Calu3 (cell line): ENCODE measurements around the gene SCAI. TPM values are rescaled to one million over a fixed set of nuclear protein-coding genes. Genes with fewer than 3 reads are reported as not detected.

ENCODE experiments used
- BruUV-seq: library from RNA; stranded (reverse); fragments of 400-500 nt; replicated peaks from 2 replicates; lab custom pipeline; 2021; lab: Mats Ljungman, UMichigan
- CTCF ChIA-PET: fragments of 300-600 bp; sonication (Branson Sonifier 250); formaldehyde crosslinking; loops from one replicate; lab custom pipeline; 2022; ENCODE audit warnings: antibody characterized with exemption; lab: Charles Lee
- DNase-seq: peaks from one replicate; pipeline ENCODE4 v3.0.0; 2022
- H3K27ac Mint-ChIP-seq: one replicate; pipeline ENCODE4 v1.8.0; 2022; ENCODE audit warnings: mixed read lengths; ENCODE audit not compliant: unreplicated experiment
- H3K27me3 Mint-ChIP-seq: one replicate; pipeline ENCODE4 v1.8.0; 2022; ENCODE audit warnings: mixed read lengths; ENCODE audit not compliant: unreplicated experiment
- H3K36me3 Mint-ChIP-seq: one replicate; pipeline ENCODE4 v1.8.0; 2022; ENCODE audit warnings: mild to moderate bottlenecking, moderate library complexity, mixed read lengths; ENCODE audit not compliant: insufficient read depth, unreplicated experiment
- H3K4me1 Mint-ChIP-seq: one replicate; pipeline ENCODE4 v1.8.0; 2022; ENCODE audit warnings: mild to moderate bottlenecking, low read depth, mixed read lengths; ENCODE audit not compliant: unreplicated experiment
- H3K4me3 Mint-ChIP-seq: one replicate; pipeline ENCODE4 v1.8.0; 2022; ENCODE audit warnings: mild to moderate bottlenecking, low read depth, moderate library complexity, mixed read lengths; ENCODE audit not compliant: unreplicated experiment
- H3K9me3 Mint-ChIP-seq: one replicate; pipeline ENCODE4 v1.8.0; 2022; ENCODE audit warnings: low read depth, mixed read lengths; ENCODE audit not compliant: unreplicated experiment
- CTCF ChIP-seq: fragments of 200-600 bp; IDR thresholded peaks from one replicate; pipeline ENCODE4 v1.8.0; 2022; ENCODE audit warnings: antibody characterized with exemption; ENCODE audit not compliant: unreplicated experiment
- intact Hi-C: fragments of 100-400 bp; cut with micrococcal nuclease; formaldehyde crosslinking; loops from one replicate; pipeline ENCODE4 v1.10.0; 2022; ENCODE audit not compliant: unreplicated experiment
- total RNA-seq: library from RNA; stranded (reverse); gene quantifications from 2 replicates; pipeline ENCODE4 v1.2.3, GENCODE V29; 2022

SCAI gene
- total RNA-seq, 1 experiment from 2014 or later, result 6.4 TPM

GRCh38 chr9:124914753-124915405 lies 228.4 kb downstream of the SCAI start:
- Mint-ChIP-seq H3K27me3 (no peaks in the 10 kb centered on the region), H3K4me3 (no peak overlapping the region)

GRCh38 chr9:124913378-124913777 lies 229.9 kb downstream of the SCAI start:
- no TSS peak for BruUV-seq
- no peak for TF ChIP-seq CTCF
- CTCF ChIA-PET, result no interaction called here
- Mint-ChIP-seq H3K27ac (no peak overlapping the region), H3K4me1 (no peaks in the 10 kb centered on the region), H3K9me3 (no peaks in the 10 kb centered on the region), H3K36me3 (no peaks in the 10 kb centered on the region), H3K4me3 (no peak overlapping the region), H3K27me3 (no peaks in the 10 kb centered on the region)
- no peak for DNase-seq
- intact Hi-C loops, result no loop called here

More at GRCh38 chr9:124914753-124915405, 228.4 kb downstream of the SCAI start:
- no peak overlapping the region for H3K27ac Mint-ChIP-seq
- H3K9me3 Mint-ChIP-seq, result no peaks in the 10 kb centered on the region
- H3K4me1 Mint-ChIP-seq, result no peaks in the 10 kb centered on the region
- intact Hi-C loops, result no loop called here
- no peak for DNase-seq
- CTCF ChIA-PET, result no interaction called here
- H3K36me3 Mint-ChIP-seq, result no peaks in the 10 kb centered on the region
- no TSS peak for BruUV-seq
- TF ChIP-seq CTCF, result no peak

- peaks cover 5% of the 10 kb centered on the region for H3K36me3 Mint-ChIP-seq
- H3K9me3 Mint-ChIP-seq, result no peaks in the 10 kb centered on the region
- no peak overlapping the region for H3K27ac Mint-ChIP-seq
- intact Hi-C loops, result no loop called here
- no peak overlapping the region for H3K4me3 Mint-ChIP-seq
- DNase-seq, result no peak
- BruUV-seq, result no TSS peak
- TF ChIP-seq CTCF, result no peak
- no peaks in the 10 kb centered on the region for H3K27me3 Mint-ChIP-seq
- H3K4me1 Mint-ChIP-seq, result no peaks in the 10 kb centered on the region
- CTCF ChIA-PET, result no interaction called here
Measured at GRCh38 chr9:124911766-124912165, 231.6 kb downstream of the SCAI start.

- Mint-ChIP-seq H3K9me3 (no peaks in the 10 kb centered on the region), H3K4me1 (no peaks in the 10 kb centered on the region), H3K4me3 (no peak overlapping the region), H3K36me3 (peaks cover 5% of the 10 kb centered on the region), H3K27me3 (no peaks in the 10 kb centered on the region), H3K27ac (no peak overlapping the region)
- no peak for TF ChIP-seq CTCF
- no TSS peak for BruUV-seq
- intact Hi-C loops, result no loop called here
- CTCF ChIA-PET, result no interaction called here
- DNase-seq, result no peak
Measured at GRCh38 chr9:124908098-124908497, 235.2 kb downstream of the SCAI start.
